Thoracic aorta (tissue), 2 donors: ENCODE results near the gene TSHZ3. TPM values are rescaled to one million over a fixed set of nuclear protein-coding genes. Genes with fewer than 3 reads are reported as not detected.

Experiments used
- ATAC-seq: fragments of 150-250 bp; one replicate; pipeline ENCODE4 v1.8.0; 2017; ENCODE audit warnings: low read depth; ENCODE audit not compliant: insufficient number of reproducible peaks, low FRiP score
- DNase-seq: peaks from one replicate; pipeline ENCODE4 v3.0.0-alpha.2; 2020; ENCODE audit warnings: low spot score
- H3K27ac ChIP-seq, 2 donors: fragments of 200-600 bp; sonication (generic); 1 replicate in 1 of 2; 2 replicates in 1 of 2; pipeline ENCODE4 v1.5.1; 2016; ENCODE audit warnings: mild to moderate bottlenecking in 2 of 2, moderate library complexity in 2 of 2
- H3K27me3 ChIP-seq: fragments of 200-600 bp; sonication (generic); replicated peaks from 2 replicates; pipeline ENCODE4 v1.6.0; 2016; ENCODE audit warnings: mild to moderate bottlenecking; ENCODE audit not compliant: insufficient read depth
- H3K36me3 ChIP-seq: fragments of 200-600 bp; sonication (generic); one replicate; pipeline ENCODE4 v1.5.1; 2016
- H3K4me1 ChIP-seq, 2 donors: fragments of 200-600 bp; sonication (generic); 1 replicate in 1 of 2; 2 replicates in 1 of 2; pipeline versions ENCODE4 v1.5.1 to v1.6.0; 2016; ENCODE audit warnings: low read depth in 2 of 2, mild to moderate bottlenecking in 1 of 2; ENCODE audit not compliant: control insufficient read depth in 1 of 2
- H3K4me3 ChIP-seq: fragments of 200-600 bp; sonication (generic); 2 replicates; pipeline ENCODE4 v1.5.1; 2016; ENCODE audit warnings: mild to moderate bottlenecking
- H3K9me3 ChIP-seq: fragments of 200-600 bp; sonication (generic); 2 replicates; pipeline ENCODE4 v1.5.1; 2016
- CTCF ChIP-seq: fragments of 200-600 bp; sonication (generic); IDR thresholded peaks from one replicate; pipeline ENCODE4 v1.5.1; 2019; ENCODE audit warnings: antibody characterized with exemption
- total RNA-seq, 2 donors: library from RNA; depleted of rRNA; stranded (reverse); fragments of >200 nt; gene quantifications; one replicate each; pipeline versions ENCODE4 v1.1.0 to v1.2.3, GENCODE V29; 2016

The TSHZ3 gene
- total RNA-seq, 2 donors from 2014 or later = 9.3 to 10.2 TPM

DNA sequence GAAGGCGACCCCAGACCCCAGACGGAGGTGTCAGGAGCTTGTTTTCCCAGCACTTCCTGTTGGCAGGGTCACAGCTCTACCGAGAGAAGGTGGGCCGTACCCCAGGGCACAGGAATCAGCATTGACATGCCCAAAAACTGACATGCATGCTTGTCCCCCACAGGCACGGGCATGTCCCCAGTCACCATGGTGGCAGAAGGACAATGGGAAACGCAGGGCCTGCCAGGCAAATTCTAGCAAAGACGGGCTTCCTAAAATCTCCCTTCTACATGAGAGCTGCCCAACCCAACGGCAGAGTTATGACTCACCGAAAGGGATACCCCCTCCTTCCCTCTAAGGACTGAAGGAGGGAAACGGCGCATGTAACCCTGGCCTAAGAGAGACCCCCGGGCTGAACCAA is 18.5 kb downstream of the TSHZ3 start:
- H3K27me3 ChIP-seq = no peaks in the 10 kb centered on the region
- H3K36me3 ChIP-seq = no peaks in the 10 kb centered on the region
- H3K4me1 ChIP-seq = no peaks in the 10 kb centered on the region
- H3K4me3 ChIP-seq = no peak overlapping the region
- no peaks in the 10 kb centered on the region for H3K9me3 ChIP-seq
- H3K27ac ChIP-seq = no peak overlapping the region
- ATAC-seq (no peak), DNase-seq (no peak)
- TF ChIP-seq CTCF = no peak

- TF ChIP-seq CTCF = no peak
- H3K36me3 ChIP-seq = no peaks in the 10 kb centered on the region
- no peaks in the 10 kb centered on the region for H3K27me3 ChIP-seq
- no peak overlapping the region for H3K4me3 ChIP-seq
- no peak for DNase-seq
- ATAC-seq = no peak
- peak overlapping the region in 1 of 2 donors; percentile 15 for H3K27ac ChIP-seq
- H3K9me3 ChIP-seq = no peaks in the 10 kb centered on the region
- no peaks in the 10 kb centered on the region for H3K4me1 ChIP-seq
Measured at GRCh38 chr19:31330237-31330636, 19.0 kb downstream of the TSHZ3 start.

GRCh38 chr19:31329819-31330218 is 19.4 kb downstream of the TSHZ3 start:
- Histone ChIP-seq H3K9me3 (no peaks in the 10 kb centered on the region), H3K4me1 (no peaks in the 10 kb centered on the region), H3K27ac (peak overlapping the region in 1 of 2 donors; percentile 15), H3K4me3 (no peak overlapping the region), H3K36me3 (no peaks in the 10 kb centered on the region), H3K27me3 (no peaks in the 10 kb centered on the region)
- TF ChIP-seq CTCF = no peak
- ATAC-seq (no peak), DNase-seq (no peak)

- Histone ChIP-seq H3K4me3 (no peak overlapping the region), H3K27ac (no peak overlapping the region), H3K36me3 (no peaks in the 10 kb centered on the region), H3K4me1 (no peaks in the 10 kb centered on the region), H3K27me3 (no peaks in the 10 kb centered on the region), H3K9me3 (no peaks in the 10 kb centered on the region)
- no peak for ATAC-seq
- no peak for DNase-seq
- TF ChIP-seq CTCF = no peak
Measured at GRCh38 chr19:31328238-31328637, 21.0 kb downstream of the TSHZ3 start.

DNA sequence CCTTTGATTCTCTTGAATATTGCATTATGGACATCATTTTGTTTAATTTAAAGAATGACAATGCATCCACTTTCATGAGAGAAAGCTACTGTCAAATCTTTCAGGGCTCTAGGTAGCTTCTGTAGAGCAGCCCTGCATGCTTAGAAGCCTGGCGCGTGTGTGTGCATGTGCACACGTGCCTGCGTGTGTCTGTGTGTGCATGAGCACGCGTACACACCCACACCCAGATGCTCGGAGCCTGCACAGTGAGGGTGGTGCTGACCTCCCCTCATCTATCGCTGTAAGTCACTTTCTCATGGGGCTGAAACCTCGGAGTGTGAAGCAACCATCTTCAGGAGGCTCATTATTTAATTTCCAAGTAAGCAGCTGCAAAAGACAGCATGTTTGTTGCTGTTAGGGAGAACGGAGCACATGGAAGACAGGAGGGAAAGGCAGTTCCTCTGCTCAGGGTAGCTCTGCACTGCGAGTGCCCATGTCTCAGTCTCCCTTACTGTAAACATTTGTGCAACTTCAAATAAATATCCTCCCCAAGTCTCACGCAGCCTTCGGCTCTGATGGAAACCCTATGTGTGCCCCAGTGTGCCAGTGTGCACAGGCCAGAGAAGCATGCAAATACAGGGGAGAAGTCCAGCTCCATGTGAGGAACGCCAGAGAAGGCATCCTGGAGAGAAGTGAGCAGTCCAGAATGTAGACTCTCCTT is 22.8 kb downstream of the TSHZ3 start:
- no peak overlapping the region for H3K27ac ChIP-seq
- DNase-seq = no peak
- no peaks in the 10 kb centered on the region for H3K4me1 ChIP-seq
- H3K27me3 ChIP-seq = no peaks in the 10 kb centered on the region
- H3K9me3 ChIP-seq = no peaks in the 10 kb centered on the region
- no peak for ATAC-seq
- no peak overlapping the region for H3K4me3 ChIP-seq
- TF ChIP-seq CTCF = no peak
- H3K36me3 ChIP-seq = no peaks in the 10 kb centered on the region
